GM12878 (cell line): ENCODE measurements around the gene ABTB1. TPM values are rescaled to one million over a fixed set of nuclear protein-coding genes. Genes with fewer than 3 reads are reported as not detected.

Experiments
- ATAC-seq: fragments of 200-7000 bp; cut with Tn5 transposase; 3 replicates; pipeline ENCODE4 v1.9.1; 2020; ENCODE audit warnings: mild to moderate bottlenecking, moderate library complexity
- BruUV-seq: library from RNA; stranded (reverse); fragments of 400-500 nt; replicated peaks from 2 replicates; lab custom pipeline; 2021; lab: Mats Ljungman, UMichigan
- CTCF ChIA-PET: fragments of 300-600 bp; sonication (Branson Sonifier 250); formaldehyde crosslinking; extraction: SDS; loops from one replicate; lab custom pipeline; 2021; ENCODE audit warnings: inconsistent platforms; lab: Yijun Ruan, JAX
- POLR2A ChIA-PET: fragments of 350-600 bp; formaldehyde crosslinking; extraction: SDS; loops from one replicate; lab custom pipeline; 2021; ENCODE audit warnings: inconsistent platforms; lab: Charles Lee
- RAD21 ChIA-PET: fragments of 300-600 bp; sonication (Branson Sonifier 250); formaldehyde crosslinking; loops from one replicate; lab custom pipeline; 2023; ENCODE audit warnings: antibody characterized with exemption; ENCODE audit not compliant: unreplicated experiment; lab: Charles Lee
- SMC1A ChIA-PET: fragments of 300-600 bp; sonication (Branson Sonifier 250); formaldehyde crosslinking; loops from one replicate; lab custom pipeline; 2023; ENCODE audit not compliant: unreplicated experiment, uncharacterized antibody; lab: Charles Lee
- DNase-seq: peaks from one replicate; pipeline ENCODE4 v3.0.0-alpha.2; 2011; ENCODE audit warnings: low read depth, low spot score
- FAIRE-seq: peaks from 3 replicates; lab custom pipeline; 2011; peaks lifted over from hg19 to GRCh38; lab: Jason Lieb, UNC
- H2AFZ ChIP-seq: 2 replicates; pipeline ENCODE4 v1.6.0; 2011; ENCODE audit warnings: low read depth, low read length, control low read depth; ENCODE audit not compliant: control insufficient read depth
- H3K27ac ChIP-seq: 2 replicates; pipeline ENCODE4 v1.5.1; 2011; ENCODE audit warnings: control low read depth; ENCODE audit not compliant: control insufficient read depth, insufficient read depth
- H3K27me3 ChIP-seq, 2 experiments: replicated peaks in 1 of 2; 2 replicates each; pipeline versions ENCODE4 v1.6.0 to v1.6.1; 2011; ENCODE audit warnings: low read length in 1 of 2; ENCODE audit not compliant: control insufficient read depth in 2 of 2, insufficient read depth in 2 of 2
- H3K36me3 ChIP-seq, 2 experiments: 2 replicates each; pipeline ENCODE4 v1.5.1; 2011; ENCODE audit warnings: low read length in 1 of 2; ENCODE audit not compliant: control insufficient read depth in 2 of 2, insufficient read depth in 2 of 2
- H3K4me1 ChIP-seq: 2 replicates; pipeline ENCODE4 v1.6.1; 2011; ENCODE audit warnings: mild to moderate bottlenecking, low read length, moderate library complexity, mixed read lengths; ENCODE audit not compliant: control insufficient read depth, insufficient read depth
- H3K4me2 ChIP-seq: 2 replicates; pipeline ENCODE4 v1.6.0; 2011; ENCODE audit warnings: control low read depth; ENCODE audit not compliant: control insufficient read depth, insufficient read depth
- H3K4me3 ChIP-seq: fragments of 200-600 bp; sonication (generic); 2 replicates; pipeline ENCODE4 v1.5.1; 2016
- H3K79me2 ChIP-seq: 2 replicates; pipeline ENCODE4 v1.6.0; 2011; ENCODE audit warnings: low read length; ENCODE audit not compliant: control insufficient read depth, insufficient read depth
- H3K9ac ChIP-seq: 2 replicates; pipeline ENCODE4 v1.8.0; 2011; ENCODE audit warnings: low read length, control low read depth, mixed read lengths; ENCODE audit not compliant: control insufficient read depth, insufficient read depth
- H3K9me3 ChIP-seq: replicated peaks from 3 replicates; pipeline ENCODE4 v1.5.1; 2011; ENCODE audit warnings: mild to moderate bottlenecking, low read length; ENCODE audit not compliant: control insufficient read depth, insufficient read depth
- H4K20me1 ChIP-seq: 2 replicates; pipeline ENCODE4 v1.6.0; 2011; ENCODE audit not compliant: control insufficient read depth, insufficient read depth
- BRCA1 ChIP-seq: IDR thresholded peaks from 2 replicates; pipeline ENCODE4 v1.6.1; 2011; ENCODE audit warnings: low read depth, low read length, improper control_type of control experiment
- FOXK2 ChIP-seq: fragments of 450-650 bp; IDR thresholded peaks from 2 replicates; pipeline ENCODE4 v1.6.1; 2017; ENCODE audit warnings: mild to moderate bottlenecking, moderate library complexity
- NBN ChIP-seq: fragments of 450-650 bp; IDR thresholded peaks from 2 replicates; pipeline ENCODE4 v1.6.1; 2016
- RAD51 ChIP-seq: fragments of 450-650 bp; IDR thresholded peaks from 2 replicates; pipeline ENCODE4 v1.6.1; 2016; ENCODE audit warnings: moderate library complexity, mild to moderate bottlenecking, inconsistent platforms
- SREBF2 ChIP-seq: IDR thresholded peaks from 2 replicates; pipeline ENCODE4 v1.6.1; 2012; ENCODE audit warnings: mild to moderate bottlenecking, low read length
- TCF12 ChIP-seq: IDR thresholded peaks from 2 replicates; pipeline ENCODE4 v1.6.1; 2011; ENCODE audit warnings: low read depth, mild to moderate bottlenecking, low read length
- WGBS: methylation state at CpG from one replicate; pipeline ENCODE4 v1.1.6; 2016; ENCODE audit warnings: low lambda C conversion rate; ENCODE audit not compliant: insufficient replicate concordance, insufficient coverage; ENCODE audit errors: missing lambda C conversion rate; 5-methylcytosine and 5-hydroxymethylcytosine counted together
- in situ Hi-C: fragments of 300-500 bp; cut with MboI; formaldehyde crosslinking; loops from 9 replicates; pipeline ENCODE4 v1.14.3; 2018; ENCODE audit warnings: mixed read lengths
- intact Hi-C: fragments of 100-400 bp; cut with micrococcal nuclease; formaldehyde crosslinking; loops from one replicate; pipeline ENCODE4 v1.14.2; 2022; ENCODE audit not compliant: unreplicated experiment
- polyA plus RNA-seq, 11 experiments: library from polyadenylated mRNA; depleted of rRNA in 4 of 11; unstranded in 6 of 11; stranded (reverse) in 5 of 11; fragments of >200 nt; fragmentation: Nextera tagmentation in 4 of 11; fragmentation: Illumina TruSeq in 1 of 11; extraction: Ambion mirVana in 4 of 11; extraction: Trizol in 1 of 11; gene quantifications; 1 replicate in 1 of 11; 2 replicates in 10 of 11; pipeline versions ENCODE4 v1.2.1 to v1.2.3, GENCODE V29; 2011 to 2016; ENCODE audit warnings: inconsistent platforms in 2 of 11, missing spikeins in 2 of 11, low read depth in 1 of 11
- total RNA-seq, 4 experiments: library from RNA; depleted of rRNA in 3 of 4; stranded (reverse); fragments of >200 nt in 3 of 4; fragmentation: Illumina TruSeq in 1 of 4; extraction: Trizol in 1 of 4; gene quantifications; 2 replicates each; pipeline versions ENCODE4 v1.2.1 to v1.2.3, GENCODE V29; 2013 to 2021
- TF ChIP-seq, protein P1 (sequence below): fragments of 450-650 bp; IDR thresholded peaks from 2 replicates; pipeline ENCODE4 v1.6.1; 2017; ENCODE audit warnings: mild to moderate bottlenecking
- TF ChIP-seq, protein P2 (sequence below): fragments of 450-650 bp; IDR thresholded peaks from 2 replicates; pipeline ENCODE4 v1.6.1; 2018; ENCODE audit warnings: borderline replicate concordance, mild to moderate bottlenecking; ENCODE audit not compliant: partially characterized antibody

ABTB1 gene
- total and polyA plus RNA-seq, 10 of the 15 experiments (the other 5 are each of a cell fraction or from before 2014, with no cell fraction given): 0.11 to 10.2 (median 7.1) TPM

DNA sequence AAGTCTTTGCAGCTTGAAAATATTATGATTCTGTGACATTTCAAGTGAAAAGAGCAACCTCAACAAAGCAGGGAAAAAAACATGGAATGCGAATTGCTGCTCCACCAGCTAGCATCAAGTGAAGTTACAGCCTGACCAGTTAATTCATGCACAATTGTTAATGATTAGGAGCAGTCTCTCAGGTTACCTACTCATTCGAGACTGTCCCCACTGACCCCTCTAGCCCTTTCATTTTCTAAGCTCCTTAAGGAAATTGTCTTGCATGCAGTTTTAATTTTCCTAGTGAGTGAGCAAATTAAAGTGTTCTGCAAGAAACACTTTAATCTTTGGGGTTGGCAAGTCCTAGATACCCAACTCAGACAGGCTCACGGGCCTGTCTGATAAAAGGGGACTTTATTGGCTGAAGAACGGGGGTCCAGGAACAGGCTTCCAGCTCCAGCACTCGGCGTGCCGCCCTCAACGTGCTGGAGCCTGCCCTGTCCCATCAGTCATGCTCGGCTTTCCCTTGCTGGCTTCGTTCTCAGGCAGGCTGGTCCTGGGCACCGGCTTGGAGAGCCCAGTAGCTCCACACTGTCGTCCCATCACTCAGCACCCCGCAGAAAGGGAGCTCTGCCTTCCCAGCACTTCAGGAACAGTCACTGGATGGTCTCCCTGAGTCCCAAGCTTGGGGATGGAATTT lies 25.4 kb upstream of the ABTB1 start:
- in situ Hi-C loops (no loop called here), intact Hi-C loops (no loop called here)
- ChIA-PET POLR2A (interaction anchor here (1.2 kb wide), 1 partner anchor 49 kb away, joined by 3 read pairs; the partner anchor contains the start of gene MCM2), SMC1A (interaction anchor here (1.0 to 2.4 kb wide), 5 partner anchors 11 to 312 kb away, joined by 3 to 7 read pairs (median 5); no protein-coding TSS in a partner anchor), RAD21 (interaction anchor here (1.2 to 1.6 kb wide), 3 partner anchors 11 to 144 kb away, joined by 3 to 4 read pairs (median 4); no protein-coding TSS in a partner anchor)
- Histone ChIP-seq H2AFZ (no peak overlapping the region), H3K9me3 (no peaks in the 10 kb centered on the region), H3K4me3 (no peak overlapping the region), H4K20me1 (no peaks in the 10 kb centered on the region), H3K4me1 (no peaks in the 10 kb centered on the region), H3K27ac (no peak overlapping the region), H3K79me2 (no peaks in the 10 kb centered on the region), H3K36me3 (no peaks in the 10 kb centered on the region), H3K27me3 (no peaks in the 10 kb centered on the region; a peak in 1 of 4 replicates), H3K4me2 (no peak overlapping the region)
- ATAC-seq (no peak), FAIRE-seq (no peak), DNase-seq (no peak)
- WGBS: 56% methylated on average over 13 of the region's 13 CpGs
- TF ChIP-seq NBN (no peak), SREBF2 (no peak), TCF12 (no peak), FOXK2 (no peak), RAD51 (no peak), BRCA1 (no peak)
- TF ChIP-seq, protein P1, sequence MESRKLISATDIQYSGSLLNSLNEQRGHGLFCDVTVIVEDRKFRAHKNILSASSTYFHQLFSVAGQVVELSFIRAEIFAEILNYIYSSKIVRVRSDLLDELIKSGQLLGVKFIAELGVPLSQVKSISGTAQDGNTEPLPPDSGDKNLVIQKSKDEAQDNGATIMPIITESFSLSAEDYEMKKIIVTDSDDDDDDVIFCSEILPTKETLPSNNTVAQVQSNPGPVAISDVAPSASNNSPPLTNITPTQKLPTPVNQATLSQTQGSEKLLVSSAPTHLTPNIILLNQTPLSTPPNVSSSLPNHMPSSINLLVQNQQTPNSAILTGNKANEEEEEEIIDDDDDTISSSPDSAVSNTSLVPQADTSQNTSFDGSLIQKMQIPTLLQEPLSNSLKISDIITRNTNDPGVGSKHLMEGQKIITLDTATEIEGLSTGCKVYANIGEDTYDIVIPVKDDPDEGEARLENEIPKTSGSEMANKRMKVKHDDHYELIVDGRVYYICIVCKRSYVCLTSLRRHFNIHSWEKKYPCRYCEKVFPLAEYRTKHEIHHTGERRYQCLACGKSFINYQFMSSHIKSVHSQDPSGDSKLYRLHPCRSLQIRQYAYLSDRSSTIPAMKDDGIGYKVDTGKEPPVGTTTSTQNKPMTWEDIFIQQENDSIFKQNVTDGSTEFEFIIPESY: no peak
- TF ChIP-seq, protein P2, sequence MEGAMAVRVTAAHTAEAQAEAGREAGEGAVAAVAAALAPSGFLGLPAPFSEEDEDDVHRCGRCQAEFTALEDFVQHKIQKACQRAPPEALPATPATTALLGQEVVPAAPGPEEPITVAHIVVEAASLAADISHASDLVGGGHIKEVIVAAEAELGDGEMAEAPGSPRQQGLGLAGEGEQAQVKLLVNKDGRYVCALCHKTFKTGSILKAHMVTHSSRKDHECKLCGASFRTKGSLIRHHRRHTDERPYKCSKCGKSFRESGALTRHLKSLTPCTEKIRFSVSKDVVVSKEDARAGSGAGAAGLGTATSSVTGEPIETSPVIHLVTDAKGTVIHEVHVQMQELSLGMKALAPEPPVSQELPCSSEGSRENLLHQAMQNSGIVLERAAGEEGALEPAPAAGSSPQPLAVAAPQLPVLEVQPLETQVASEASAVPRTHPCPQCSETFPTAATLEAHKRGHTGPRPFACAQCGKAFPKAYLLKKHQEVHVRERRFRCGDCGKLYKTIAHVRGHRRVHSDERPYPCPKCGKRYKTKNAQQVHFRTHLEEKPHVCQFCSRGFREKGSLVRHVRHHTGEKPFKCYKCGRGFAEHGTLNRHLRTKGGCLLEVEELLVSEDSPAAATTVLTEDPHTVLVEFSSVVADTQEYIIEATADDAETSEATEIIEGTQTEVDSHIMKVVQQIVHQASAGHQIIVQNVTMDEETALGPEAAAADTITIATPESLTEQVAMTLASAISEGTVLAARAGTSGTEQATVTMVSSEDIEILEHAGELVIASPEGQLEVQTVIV: no peak
- TF ChIP-seq, all 136 proteins: peak for 0
- no peak overlapping the region for H3K9ac ChIP-seq
- no TSS peak for BruUV-seq
- CTCF ChIA-PET: interaction anchor here (0.5 to 4.1 kb wide), 12 partner anchors 11 to 778 kb away, joined by 3 to 19 read pairs (median 6); no protein-coding TSS in a partner anchor
